Activated CD4-positive, alpha-beta T cell treated with anti-CD3 and anti-CD28 coated beads for 36 hours (primary cell): ENCODE results near the gene CIC. TPM values are rescaled to one million over a fixed set of nuclear protein-coding genes. Genes with fewer than 3 reads are reported as not detected.
"Not testable (repeated sequence)": the region's sequence is repeated elsewhere in the genome, so short reads cannot be mapped to it uniquely, and the experiment has no call there.

ENCODE experiments used
- ATAC-seq: fragments of 200-7000 bp; cut with Tn5 transposase; one replicate; pipeline ENCODE4 v1.10.0; 2021; ENCODE audit warnings: mild to moderate bottlenecking, moderate library complexity
- CTCF ChIA-PET: fragments of 350-600 bp; sonication (Branson Sonifier 250); formaldehyde crosslinking; loops from one replicate; lab custom pipeline; 2021; ENCODE audit warnings: antibody characterized with exemption; lab: Charles Lee
- POLR2A ChIA-PET: fragments of 350-600 bp; sonication (Branson Sonifier 250); formaldehyde crosslinking; loops from one replicate; lab custom pipeline; 2021; ENCODE audit warnings: antibody characterized with exemption, inconsistent platforms; lab: Charles Lee
- DNase-seq: peaks from one replicate; pipeline ENCODE4 v3.0.0-alpha.2; 2020
- H3K27ac Mint-ChIP-seq: one replicate; pipeline ENCODE4 v1.8.0; 2021; ENCODE audit warnings: mixed read lengths
- H3K27me3 Mint-ChIP-seq: one replicate; pipeline ENCODE4 v1.8.0; 2021; ENCODE audit warnings: mixed read lengths
- H3K36me3 Mint-ChIP-seq: one replicate; pipeline ENCODE4 v1.8.0; 2021; ENCODE audit warnings: low read depth, mixed read lengths
- H3K4me1 Mint-ChIP-seq: one replicate; pipeline ENCODE4 v1.8.0; 2021; ENCODE audit warnings: mixed read lengths
- H3K4me3 Mint-ChIP-seq: one replicate; pipeline ENCODE4 v1.8.0; 2021; ENCODE audit warnings: mild to moderate bottlenecking, moderate library complexity, mixed read lengths
- H3K9me3 Mint-ChIP-seq: one replicate; pipeline ENCODE4 v1.8.0; 2021; ENCODE audit warnings: low read depth, mixed read lengths
- intact Hi-C, 2 experiments: fragments of 100-400 bp; cut with DNase I in 1 of 2; cut with micrococcal nuclease in 1 of 2; formaldehyde crosslinking; loops; one replicate each; pipeline versions ENCODE4 v1.14.2 to v1.15.1; 2022 to 2024; cut with DNase I, micrococcal nuclease
- total RNA-seq, 2 experiments: library from RNA; stranded (reverse); gene quantifications; one replicate each; pipeline ENCODE4 v1.2.3, GENCODE V29; 2021

CIC gene
- total RNA-seq, 2 experiments from 2014 or later = 62.8 to 66.3 TPM

DNA sequence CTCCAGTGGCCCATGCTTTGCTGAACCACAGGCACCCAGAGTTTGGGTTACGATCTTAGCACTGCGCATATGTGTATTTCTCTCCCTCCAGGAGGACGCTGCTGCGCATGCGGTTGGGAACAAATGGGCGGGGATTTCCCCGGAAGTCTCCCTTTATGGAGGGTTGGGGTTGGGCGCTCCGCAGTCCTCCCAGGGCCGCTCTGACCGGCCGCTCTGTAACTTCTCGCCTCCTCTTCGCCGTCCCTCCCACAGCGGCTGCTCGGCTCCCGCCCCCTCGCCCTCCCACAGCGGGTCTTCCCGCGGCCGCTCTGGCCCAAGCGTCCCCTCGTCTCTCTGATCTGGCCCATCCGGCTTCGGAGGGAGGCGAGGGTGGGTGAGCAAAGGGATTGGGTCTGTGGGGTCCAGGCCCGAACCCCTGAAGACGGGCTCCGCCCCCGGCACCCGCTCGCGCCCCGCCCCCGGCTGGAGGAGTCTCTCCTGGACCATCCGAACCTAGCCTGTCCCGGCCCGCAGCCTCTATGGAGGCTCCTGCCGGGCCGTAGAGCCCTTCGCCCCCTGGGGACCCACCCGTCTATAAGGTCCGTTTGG, 56.4 kb downstream of the CIC start, which contains the start of gene MEGF8:
Gene MEGF8, plus strand, starts transcription at position 328 of the 588 bp plus-strand sequence. CDS start 609 bp downstream, outside the sequence.
- POLR2A ChIA-PET = no interaction called here
- peaks cover 12% of the 10 kb centered on the region for H3K27me3 Mint-ChIP-seq
- H3K36me3 Mint-ChIP-seq = no peaks in the 10 kb centered on the region
- peaks cover 12% of the 10 kb centered on the region for H3K4me1 Mint-ChIP-seq
- H3K4me3 Mint-ChIP-seq = peak within 1 kb of the TSS; percentile 80
- DNase-seq (peak; percentile 99), ATAC-seq (peak; percentile 98)
- no peaks in the 10 kb centered on the region for H3K9me3 Mint-ChIP-seq
- peak within 1 kb of the TSS; percentile 69 for H3K27ac Mint-ChIP-seq
- intact Hi-C loops = loop anchor here (1.0 to 2.0 kb wide), 17 partner anchors 23 to 928 kb away; partner anchors contain the start of genes ZNF526 (in 2 of the 2), BCKDHA (in 1 of the 2), DEDD2 (in 1 of the 2) and EXOSC5 (in 1 of the 2)
- CTCF ChIA-PET = no interaction called here

DNA sequence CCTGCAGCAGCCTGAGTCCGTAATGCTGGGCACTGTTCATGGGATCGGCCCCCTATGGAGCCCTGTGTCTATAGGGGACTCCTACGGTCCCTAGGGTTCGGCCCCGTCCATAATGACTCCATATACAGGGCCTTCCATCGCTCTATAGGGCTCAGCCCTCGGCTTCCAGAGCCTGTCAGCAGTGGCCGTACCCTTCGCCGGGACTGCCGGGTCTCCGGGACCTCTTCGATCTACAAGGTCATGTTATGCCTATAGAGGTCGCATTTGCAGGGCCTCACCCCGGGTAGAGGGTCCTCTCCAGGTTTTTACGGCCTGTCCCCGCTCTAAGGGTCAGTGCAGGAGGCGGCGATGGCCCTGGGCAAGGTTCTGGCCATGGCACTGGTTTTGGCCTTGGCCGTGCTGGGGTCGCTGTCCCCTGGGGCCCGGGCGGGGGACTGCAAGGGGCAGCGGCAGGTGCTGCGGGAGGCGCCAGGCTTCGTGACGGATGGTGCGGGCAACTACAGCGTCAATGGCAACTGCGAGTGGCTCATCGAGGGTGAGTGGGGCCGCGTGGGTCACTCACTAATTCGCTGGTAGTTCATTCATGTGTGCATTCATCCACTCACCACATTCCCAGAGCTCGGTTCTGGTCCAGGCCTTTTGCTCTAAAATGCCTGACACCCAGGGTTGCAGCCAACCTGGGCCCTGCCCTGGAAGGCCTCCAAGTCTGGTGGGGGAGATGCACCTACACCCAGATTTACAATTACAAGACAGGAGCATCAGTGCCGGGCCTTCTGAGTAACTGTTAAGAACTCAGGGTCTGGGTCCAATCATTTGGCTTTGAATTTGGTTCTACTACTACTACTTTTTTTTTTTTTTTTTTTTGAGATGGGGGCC, 57.1 kb downstream of the CIC start:
- CTCF ChIA-PET = no interaction called here
- Mint-ChIP-seq H3K27ac (peak overlapping the region; percentile 67), H3K4me3 (peak overlapping the region; percentile 80), H3K36me3 (no peaks in the 10 kb centered on the region), H3K4me1 (peaks cover 12% of the 10 kb centered on the region), H3K9me3 (no peaks in the 10 kb centered on the region), H3K27me3 (peaks cover 12% of the 10 kb centered on the region)
- POLR2A ChIA-PET = no interaction called here
- intact Hi-C loops = loop anchor here (1.0 to 2.0 kb wide), 17 partner anchors 24 to 929 kb away; partner anchors contain the start of genes ZNF526 (in 2 of the 2), BCKDHA (in 1 of the 2), DEDD2 (in 1 of the 2) and EXOSC5 (in 1 of the 2)
- peak; percentile 6 for ATAC-seq
- DNase-seq = peak; percentile 53

- intact Hi-C loops = no loop called here
- CTCF ChIA-PET = no interaction called here
- Mint-ChIP-seq H3K9me3 (no peaks in the 10 kb centered on the region), H3K36me3 (no peaks in the 10 kb centered on the region), H3K4me1 (peaks cover 12% of the 10 kb centered on the region), H3K4me3 (peak overlapping the region; percentile 80), H3K27me3 (peaks cover 12% of the 10 kb centered on the region), H3K27ac (no peak overlapping the region)
- DNase-seq = no peak
- ATAC-seq = no peak
- POLR2A ChIA-PET = no interaction called here
These were observed 57.9 kb downstream of the CIC start for GRCh38 chr19:42326969-42327368.

- POLR2A ChIA-PET = no interaction called here
- CTCF ChIA-PET = interaction anchor here (1.1 kb wide), 1 partner anchor 23 kb away, joined by 3 read pairs; no protein-coding TSS in a partner anchor
- H3K27me3 Mint-ChIP-seq = peaks cover 12% of the 10 kb centered on the region
- DNase-seq (no peak), ATAC-seq (no peak)
- no peak overlapping the region for H3K4me3 Mint-ChIP-seq
- no peaks in the 10 kb centered on the region for H3K9me3 Mint-ChIP-seq
- H3K27ac Mint-ChIP-seq = no peak overlapping the region
- no peaks in the 10 kb centered on the region for H3K36me3 Mint-ChIP-seq
- peaks cover 12% of the 10 kb centered on the region for H3K4me1 Mint-ChIP-seq
- intact Hi-C loops = no loop called here
These were observed 58.3 kb downstream of the CIC start for GRCh38 chr19:42327381-42327780.

DNA sequence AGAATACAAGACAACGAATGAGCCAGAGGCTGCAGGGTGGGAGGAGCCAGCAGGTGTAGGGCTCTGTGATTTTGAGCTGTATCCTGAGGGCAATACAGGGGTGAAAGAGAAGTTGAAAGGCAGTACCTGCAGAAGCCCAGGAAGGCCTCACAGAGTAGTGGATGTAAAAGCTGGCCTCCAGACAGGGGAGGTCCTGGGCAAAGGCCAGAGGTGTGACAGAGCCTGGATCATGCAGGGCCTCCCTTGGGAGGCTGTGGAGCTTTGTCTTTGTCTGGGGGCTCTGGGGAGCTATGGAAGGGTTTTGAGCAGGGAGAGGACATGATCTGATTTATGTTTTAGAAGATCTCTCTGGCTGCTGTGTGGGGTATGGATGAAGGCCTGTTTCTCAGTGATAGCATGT, 59.1 kb downstream of the CIC start:
- H3K9me3 Mint-ChIP-seq = no peaks in the 10 kb centered on the region
- peaks cover 12% of the 10 kb centered on the region for H3K4me1 Mint-ChIP-seq
- intact Hi-C loops = no loop called here
- peaks cover 10% of the 10 kb centered on the region for H3K27me3 Mint-ChIP-seq
- POLR2A ChIA-PET = interaction anchor here (0.5 kb wide), 1 partner anchor 9 kb away, joined by 4 read pairs; no protein-coding TSS in a partner anchor
- ATAC-seq (no peak), DNase-seq (no peak)
- CTCF ChIA-PET = interaction anchor here (1.1 kb wide), 1 partner anchor 24 kb away, joined by 3 read pairs; no protein-coding TSS in a partner anchor
- no peak overlapping the region for H3K4me3 Mint-ChIP-seq
- H3K27ac Mint-ChIP-seq = no peak overlapping the region
- no peaks in the 10 kb centered on the region for H3K36me3 Mint-ChIP-seq

DNA sequence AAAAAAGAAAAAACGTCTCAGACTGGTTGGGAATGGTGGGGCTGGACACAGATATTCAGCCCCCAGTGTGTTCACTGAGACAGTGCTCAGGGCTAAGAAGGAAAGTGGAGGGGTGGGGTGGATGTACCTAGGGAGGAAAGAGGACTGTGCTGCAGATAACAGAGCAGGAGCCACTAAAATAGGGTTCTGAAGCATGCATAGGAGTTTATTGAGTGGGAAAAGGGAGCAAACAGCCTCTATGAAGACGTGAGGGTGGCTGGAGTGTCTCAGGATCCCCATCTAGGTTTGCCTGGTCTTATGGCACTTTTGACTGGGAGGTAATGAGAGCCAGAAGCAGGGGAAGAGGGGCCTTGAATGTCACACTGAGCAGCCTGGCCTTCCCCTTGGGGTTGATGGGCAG, 59.8 kb downstream of the CIC start:
- H3K27ac Mint-ChIP-seq = no peak overlapping the region
- ChIA-PET POLR2A (no interaction called here), CTCF (interaction anchor here (1.0 kb wide), 1 partner anchor 72 kb away, joined by 4 read pairs; no protein-coding TSS in a partner anchor)
- H3K4me1 Mint-ChIP-seq = peaks cover 12% of the 10 kb centered on the region
- DNase-seq (no peak), ATAC-seq (no peak)
- H3K4me3 Mint-ChIP-seq = no peak overlapping the region
- no peaks in the 10 kb centered on the region for H3K36me3 Mint-ChIP-seq
- intact Hi-C loops = no loop called here
- H3K27me3 Mint-ChIP-seq = peaks cover 5% of the 10 kb centered on the region
- no peaks in the 10 kb centered on the region for H3K9me3 Mint-ChIP-seq

GRCh38 chr19:42330241-42330711, 61.2 kb downstream of the CIC start:
- intact Hi-C loops = no loop called here
- CTCF ChIA-PET = interaction anchor here (1.2 to 1.4 kb wide), 2 partner anchors 13 to 108 kb away, joined by 3 to 4 read pairs; no protein-coding TSS in a partner anchor
- no peaks in the 10 kb centered on the region for H3K27me3 Mint-ChIP-seq
- peaks cover 6% of the 10 kb centered on the region for H3K4me1 Mint-ChIP-seq
- DNase-seq (no peak), ATAC-seq (no peak)
- no peaks in the 10 kb centered on the region for H3K36me3 Mint-ChIP-seq
- POLR2A ChIA-PET = no interaction called here
- H3K4me3 Mint-ChIP-seq = no peak overlapping the region
- no peak overlapping the region for H3K27ac Mint-ChIP-seq
- H3K9me3 Mint-ChIP-seq = no peaks in the 10 kb centered on the region

DNA sequence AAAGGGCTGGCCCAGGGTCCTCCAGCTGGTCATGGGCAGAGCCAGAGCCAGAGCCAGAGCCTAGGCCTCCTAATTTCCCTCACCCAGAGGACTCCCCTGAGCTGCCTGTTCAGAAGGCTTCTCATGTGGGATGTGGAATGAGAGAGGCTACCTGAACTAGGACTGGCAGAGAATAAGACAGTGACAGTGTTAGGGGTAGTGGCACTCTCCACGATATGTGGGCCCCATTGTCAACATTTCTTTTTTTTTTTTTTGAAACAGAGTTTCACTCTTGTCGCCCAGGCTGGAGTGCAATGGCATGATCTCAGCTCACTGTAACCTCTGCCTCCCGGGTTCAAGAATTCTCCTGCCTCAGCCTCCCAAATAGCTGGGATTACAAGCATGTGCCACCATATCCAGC, 62.3 kb downstream of the CIC start:
- CTCF ChIA-PET = interaction anchor here (0.7 to 1.2 kb wide), 2 partner anchors 10 to 12 kb away, joined by 3 to 4 read pairs; no protein-coding TSS in a partner anchor

DNA sequence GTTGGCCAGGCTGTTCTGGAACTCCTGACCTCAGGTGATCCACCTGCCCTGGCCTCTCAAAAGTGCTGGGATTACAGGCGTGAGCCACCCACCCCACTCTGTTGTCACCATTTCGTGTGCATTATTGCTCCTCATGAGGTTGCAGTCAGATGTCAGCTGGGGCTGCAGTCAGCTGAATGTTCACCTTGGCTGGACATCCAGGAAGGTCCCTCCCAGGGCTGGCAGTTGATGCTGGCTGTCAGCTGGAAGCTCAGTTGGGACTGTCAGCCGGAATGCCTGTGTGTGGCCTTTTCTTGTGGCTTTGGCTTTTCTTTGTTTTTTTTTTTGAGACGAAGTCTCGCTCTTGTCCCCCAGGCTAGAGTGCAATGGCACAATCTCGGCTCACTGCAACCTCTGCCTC, 63.0 kb downstream of the CIC start:
- no peaks in the 10 kb centered on the region for H3K27me3 Mint-ChIP-seq
- no peaks in the 10 kb centered on the region for H3K36me3 Mint-ChIP-seq
- ChIA-PET POLR2A (no interaction called here), CTCF (no interaction called here)
- H3K9me3 Mint-ChIP-seq = no peaks in the 10 kb centered on the region
- intact Hi-C loops = no loop called here
- H3K27ac Mint-ChIP-seq = no peak overlapping the region
- H3K4me3 Mint-ChIP-seq = no peak overlapping the region
- ATAC-seq (no peak), DNase-seq (no peak)
- H3K4me1 Mint-ChIP-seq = peaks cover 2% of the 10 kb centered on the region

More for the DNA sequence above, 62.3 kb downstream of the CIC start:
- H3K27me3 Mint-ChIP-seq, ATAC-seq, H3K4me3 Mint-ChIP-seq, H3K27ac Mint-ChIP-seq, H3K36me3 Mint-ChIP-seq, intact Hi-C loops, H3K4me1 Mint-ChIP-seq, H3K9me3 Mint-ChIP-seq, DNase-seq: not testable (repeated sequence)
- POLR2A ChIA-PET = interaction anchor here (0.6 kb wide), 1 partner anchor 1348 kb away, joined by 4 read pairs; no protein-coding TSS in a partner anchor

- Mint-ChIP-seq H3K27me3 (no peaks in the 10 kb centered on the region), H3K4me1 (no peaks in the 10 kb centered on the region), H3K4me3 (no peak overlapping the region), H3K27ac (no peak overlapping the region), H3K9me3 (no peaks in the 10 kb centered on the region), H3K36me3 (no peaks in the 10 kb centered on the region)
- ATAC-seq (no peak), DNase-seq (no peak)
- ChIA-PET POLR2A (no interaction called here), CTCF (no interaction called here)
- intact Hi-C loops = no loop called here
These were observed 64.0 kb downstream of the CIC start for GRCh38 chr19:42333018-42333417.

GRCh38 chr19:42333975-42334696, 65.1 kb downstream of the CIC start:
- Mint-ChIP-seq H3K27ac (no peak overlapping the region), H3K36me3 (no peaks in the 10 kb centered on the region), H3K4me1 (no peaks in the 10 kb centered on the region), H3K27me3 (no peaks in the 10 kb centered on the region), H3K4me3 (no peak overlapping the region), H3K9me3 (no peaks in the 10 kb centered on the region)
- ChIA-PET POLR2A (no interaction called here), CTCF (no interaction called here)
- DNase-seq (no peak), ATAC-seq (no peak)
- intact Hi-C loops = no loop called here
